ENCODE results near the gene COL5A2.

GRCh38 chr2:189045836-189046235, 133.7 kb downstream of the COL5A2 start:
- TF ChIP-seq POLR2A (IDR thresholded peaks at IDR 0.05; ENCODE audit: low read depth, low read length), result no peak
- no peak for TF ChIP-seq POLR2AphosphoS5 (IDR thresholded peaks at IDR 0.05; ENCODE audit: low read depth, low read length)

Data from GM12892 (cell line).